Gastrocnemius medialis (tissue), 4 donors: ENCODE measurements around the gene NSUN5. TPM values are rescaled to one million over a fixed set of nuclear protein-coding genes. Genes with fewer than 3 reads are reported as not detected.
A peak's percentile ranks its signal among the peaks of the same experiment; 100 is the strongest.

Source experiments
- ATAC-seq, 2 donors: fragments of 150-250 bp; one replicate each; pipeline ENCODE4 v1.9.1; 2016
- DNase-seq, 2 donors: peaks; one replicate each; pipeline ENCODE4 v3.0.0-alpha.2; 2019
- H3K27ac ChIP-seq, 4 donors: fragments of 200-600 bp; sonication (generic); 1 replicate in 1 of 4; 2 replicates in 3 of 4; pipeline ENCODE4 v1.5.1; 2016 to 2018; ENCODE audit warnings: mild to moderate bottlenecking in 2 of 4, moderate library complexity in 1 of 4
- H3K27me3 ChIP-seq, 3 donors: fragments of 200-600 bp; sonication (generic) in 2 of 3; 1 replicate in 1 of 3; 2 replicates in 2 of 3; pipeline versions ENCODE4 v1.5.1 to v1.6.0; 2016 to 2019; ENCODE audit warnings: mild to moderate bottlenecking in 1 of 3, moderate library complexity in 1 of 3
- H3K36me3 ChIP-seq, 2 donors: fragments of 200-600 bp; sonication (generic) in 1 of 2; one replicate each; pipeline ENCODE4 v1.5.1; 2017 to 2018
- H3K4me1 ChIP-seq, 2 donors: fragments of 200-600 bp; sonication (generic) in 1 of 2; one replicate each; pipeline ENCODE4 v1.5.1; 2016 to 2017; ENCODE audit warnings: mild to moderate bottlenecking in 2 of 2
- H3K4me3 ChIP-seq, 4 donors: fragments of 200-600 bp; sonication (generic) in 3 of 4; 1 replicate in 1 of 4; 2 replicates in 3 of 4; pipeline ENCODE4 v1.5.1; 2016 to 2019; ENCODE audit warnings: mild to moderate bottlenecking in 2 of 4
- H3K9me3 ChIP-seq, 3 donors: fragments of 200-600 bp; sonication (generic) in 2 of 3; 1 replicate in 1 of 3; 2 replicates in 2 of 3; pipeline ENCODE4 v1.5.1; 2016 to 2019
- POLR2A ChIP-seq, 2 donors: fragments of 450-650 bp; IDR thresholded peaks; one replicate each; pipeline ENCODE4 v1.6.1; 2017; ENCODE audit warnings: antibody characterized with exemption in 2 of 2, mild to moderate bottlenecking in 2 of 2, moderate library complexity in 2 of 2
- in situ Hi-C, 4 donors: fragments of 200-750 bp; cut with MboI; loops; one replicate each; pipeline versions ENCODE4 v1.15.0 to v1.8.0; 2017; ENCODE audit warnings: low sequenced_read_pairs in 4 of 4
- intact Hi-C: fragments of 100-400 bp; cut with DNase I; formaldehyde crosslinking; loops from one replicate; pipeline ENCODE4 v1.15.1; 2023; ENCODE audit warnings: low total_unique reads
- total RNA-seq, 4 donors: library from RNA; depleted of rRNA; stranded (reverse); fragments of >200 nt; gene quantifications; one replicate each; pipeline versions ENCODE4 v1.1.0 to v1.2.3, GENCODE V29; 2016
- TF ChIP-seq, protein P1 (sequence below), 5 experiments: fragments of 450-650 bp in 3 of 5; fragments of 200-600 bp in 2 of 5; sonication (generic) in 2 of 5; IDR thresholded peaks in 4 of 5; conservative IDR thresholded peaks in 1 of 5; 1 replicate in 4 of 5; 2 replicates in 1 of 5; pipeline ENCODE4 v1.5.1; 2016 to 2019; ENCODE audit warnings: antibody characterized with exemption in 5 of 5, mild to moderate bottlenecking in 3 of 5, moderate library complexity in 3 of 5

Gene NSUN5
- total RNA-seq, result 10 to 100 TPM; 35.2 to 48.3 (median 38.9) TPM

- DNase-seq (peak; percentile 72 to 89), ATAC-seq (peak; percentile 93 to 98)
- TF ChIP-seq, protein P1, sequence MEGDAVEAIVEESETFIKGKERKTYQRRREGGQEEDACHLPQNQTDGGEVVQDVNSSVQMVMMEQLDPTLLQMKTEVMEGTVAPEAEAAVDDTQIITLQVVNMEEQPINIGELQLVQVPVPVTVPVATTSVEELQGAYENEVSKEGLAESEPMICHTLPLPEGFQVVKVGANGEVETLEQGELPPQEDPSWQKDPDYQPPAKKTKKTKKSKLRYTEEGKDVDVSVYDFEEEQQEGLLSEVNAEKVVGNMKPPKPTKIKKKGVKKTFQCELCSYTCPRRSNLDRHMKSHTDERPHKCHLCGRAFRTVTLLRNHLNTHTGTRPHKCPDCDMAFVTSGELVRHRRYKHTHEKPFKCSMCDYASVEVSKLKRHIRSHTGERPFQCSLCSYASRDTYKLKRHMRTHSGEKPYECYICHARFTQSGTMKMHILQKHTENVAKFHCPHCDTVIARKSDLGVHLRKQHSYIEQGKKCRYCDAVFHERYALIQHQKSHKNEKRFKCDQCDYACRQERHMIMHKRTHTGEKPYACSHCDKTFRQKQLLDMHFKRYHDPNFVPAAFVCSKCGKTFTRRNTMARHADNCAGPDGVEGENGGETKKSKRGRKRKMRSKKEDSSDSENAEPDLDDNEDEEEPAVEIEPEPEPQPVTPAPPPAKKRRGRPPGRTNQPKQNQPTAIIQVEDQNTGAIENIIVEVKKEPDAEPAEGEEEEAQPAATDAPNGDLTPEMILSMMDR (IDR thresholded peaks at IDR 0.05 in 4 of 5, conservative IDR thresholded peaks at IDR 0.05 in 1 of 5), result no peak
- TF ChIP-seq POLR2A (IDR thresholded peaks at IDR 0.05), result peak in 1 of 2 donors; percentile 58
- Histone ChIP-seq H3K27ac (peak within 1 kb of the TSS; percentile 75 to 81 (median 76)), H3K36me3 (peaks cover 0 to 28% of the 10 kb centered on the region in 2 donors), H3K27me3 (no peaks in the 10 kb centered on the region), H3K9me3 (no peaks in the 10 kb centered on the region), H3K4me3 (peak within 1 kb of the TSS; percentile 53 to 93 (median 76)), H3K4me1 (peaks cover 9 to 15% of the 10 kb centered on the region in 2 donors)
- intact Hi-C loops (no loop called here), in situ Hi-C loops (no loop called here)
Measured at GRCh38 chr7:73308665-73309214, at the start of gene NSUN5. Gene NSUN5, minus strand, starts transcription at chr7:73308826. Its CDS starts 36 bp downstream, at chr7:73308790.

DNA sequence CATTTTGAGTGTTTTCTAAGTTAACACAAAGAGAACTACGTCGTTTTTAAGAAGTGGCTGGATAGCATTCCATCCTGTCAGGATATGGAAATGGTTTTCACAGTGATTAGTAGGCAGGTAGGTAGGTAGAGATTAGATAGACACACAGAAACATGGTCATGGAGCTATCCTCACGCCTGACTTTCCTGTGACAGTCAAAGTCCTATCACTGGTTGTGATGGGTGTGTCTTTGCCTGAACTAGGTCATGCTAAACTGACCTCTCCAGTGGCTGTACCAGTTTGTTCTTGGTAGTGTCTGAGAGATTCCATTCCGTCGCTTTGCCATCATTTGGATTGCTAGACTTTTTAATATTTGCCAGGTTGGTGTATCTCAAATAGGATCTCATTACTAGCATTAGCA lies 47.5 kb upstream of the NSUN5 start:
- Histone ChIP-seq H3K9me3 (no peaks in the 10 kb centered on the region), H3K36me3 (no peaks in the 10 kb centered on the region), H3K4me3 (no peak overlapping the region), H3K4me1 (peaks cover 0 to 9% of the 10 kb centered on the region in 2 donors), H3K27me3 (no peaks in the 10 kb centered on the region), H3K27ac (no peak overlapping the region)
- in situ Hi-C loops, result no loop called here
- intact Hi-C loops, result loop anchor here (5.0 kb wide), 1 partner anchor 41 kb away; no protein-coding TSS in a partner anchor
- ATAC-seq (no peak), DNase-seq (no peak)
- TF ChIP-seq, protein P1 (IDR thresholded peaks at IDR 0.05 in 4 of 5, conservative IDR thresholded peaks at IDR 0.05 in 1 of 5), result no peak
- TF ChIP-seq POLR2A (IDR thresholded peaks at IDR 0.05), result no peak

- H3K36me3 ChIP-seq, result no peaks in the 10 kb centered on the region
- no peaks in the 10 kb centered on the region for H3K27me3 ChIP-seq
- TF ChIP-seq, protein P1 (IDR thresholded peaks at IDR 0.05 in 4 of 5, conservative IDR thresholded peaks at IDR 0.05 in 1 of 5), result no peak
- TF ChIP-seq POLR2A (IDR thresholded peaks at IDR 0.05), result no peak
- in situ Hi-C loops, result no loop called here
- DNase-seq, result no peak
- no peak overlapping the region for H3K27ac ChIP-seq
- H3K9me3 ChIP-seq, result no peaks in the 10 kb centered on the region
- H3K4me3 ChIP-seq, result no peak overlapping the region
- ATAC-seq, result no peak
- intact Hi-C loops, result loop anchor here (5.0 kb wide), 1 partner anchor 42 kb away; no protein-coding TSS in a partner anchor
- peaks cover 4 to 17% of the 10 kb centered on the region in 2 donors for H3K4me1 ChIP-seq
Measured at GRCh38 chr7:73354821-73355220, 46.2 kb upstream of the NSUN5 start.

DNA sequence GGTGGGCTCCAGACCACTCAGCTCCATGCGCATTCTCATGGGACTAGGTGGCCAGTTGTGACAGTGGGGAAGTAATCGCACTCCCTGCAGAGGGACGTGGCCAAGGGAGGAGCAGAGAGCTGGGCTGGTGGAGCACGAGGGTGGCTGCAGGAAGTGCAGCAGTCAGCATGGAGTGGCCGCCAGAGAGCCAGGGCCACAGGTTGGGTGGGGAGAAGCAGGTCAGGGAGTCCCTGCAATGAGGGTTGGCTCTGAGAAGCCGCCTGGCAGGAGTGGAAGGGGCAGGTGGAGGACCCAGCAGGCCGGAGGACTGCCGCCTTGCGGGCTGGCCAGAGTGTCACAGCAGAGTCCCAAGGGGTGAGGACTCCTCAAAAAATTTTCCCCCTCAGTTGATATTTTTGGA lies 45.6 kb upstream of the NSUN5 start:
- in situ Hi-C loops (no loop called here), intact Hi-C loops (no loop called here)
- ATAC-seq (no peak), DNase-seq (no peak)
- Histone ChIP-seq H3K27me3 (no peaks in the 10 kb centered on the region), H3K27ac (no peak overlapping the region), H3K9me3 (no peaks in the 10 kb centered on the region), H3K4me3 (no peak overlapping the region), H3K4me1 (peaks cover 4 to 17% of the 10 kb centered on the region in 2 donors), H3K36me3 (no peaks in the 10 kb centered on the region)
- TF ChIP-seq POLR2A (IDR thresholded peaks at IDR 0.05), result no peak
- TF ChIP-seq, protein P1 (IDR thresholded peaks at IDR 0.05 in 4 of 5, conservative IDR thresholded peaks at IDR 0.05 in 1 of 5), result no peak
